Transverse colon (tissue), 4 donors: ENCODE measurements around the gene SOD3. TPM values are rescaled to one million over a fixed set of nuclear protein-coding genes. Genes with fewer than 3 reads are reported as not detected.

Experiments used
- DNase-seq: peaks from one replicate; pipeline ENCODE4 v3.0.0-alpha.2; 2019
- H3K27ac ChIP-seq, 4 donors: fragments of 200-600 bp; sonication (generic); 2 replicates each; pipeline ENCODE4 v1.5.1; 2016 to 2018; ENCODE audit warnings: inconsistent platforms in 4 of 4
- H3K27me3 ChIP-seq: fragments of 200-600 bp; sonication (generic); 2 replicates; pipeline ENCODE4 v1.5.1; 2017; ENCODE audit warnings: inconsistent platforms
- H3K36me3 ChIP-seq, 4 donors: fragments of 200-600 bp; sonication (generic); 2 replicates each; pipeline ENCODE4 v1.5.1; 2017 to 2019; ENCODE audit warnings: inconsistent platforms in 4 of 4
- H3K4me1 ChIP-seq, 4 donors: fragments of 200-600 bp; sonication (generic); 2 replicates each; pipeline ENCODE4 v1.5.1; 2017 to 2020; ENCODE audit warnings: inconsistent platforms in 4 of 4
- H3K4me3 ChIP-seq, 4 donors: fragments of 200-600 bp; sonication (generic); 1 replicate in 1 of 4; 2 replicates in 3 of 4; pipeline versions ENCODE4 v1.5.1 to v1.6.1; 2017 to 2019; ENCODE audit warnings: inconsistent platforms in 4 of 4
- H3K9me3 ChIP-seq, 2 donors: fragments of 200-600 bp; sonication (generic); 2 replicates each; pipeline ENCODE4 v1.5.1; 2017 to 2019; ENCODE audit warnings: inconsistent platforms in 2 of 2
- CTCF ChIP-seq, 5 experiments: fragments of 200-600 bp in 3 of 5; fragments of 450-650 bp in 2 of 5; sonication (generic) in 3 of 5; IDR thresholded peaks; 1 replicate in 2 of 5; 2 replicates in 3 of 5; pipeline ENCODE4 v1.5.1; 2016 to 2017; ENCODE audit warnings: antibody characterized with exemption in 5 of 5, inconsistent platforms in 3 of 5, mild to moderate bottlenecking in 2 of 5, moderate library complexity in 1 of 5
- EP300 ChIP-seq: sonication (generic); formaldehyde crosslinking; IDR thresholded peaks from one replicate; pipeline ENCODE4 v1.6.1; 2017; ENCODE audit warnings: antibody characterized with exemption, low read depth
- POLR2A ChIP-seq: fragments of 450-650 bp; IDR thresholded peaks from one replicate; pipeline ENCODE4 v1.6.1; 2016; ENCODE audit warnings: antibody characterized with exemption, mild to moderate bottlenecking, moderate library complexity
- POLR2AphosphoS5 ChIP-seq, 3 donors: sonication (generic); formaldehyde crosslinking; IDR thresholded peaks; one replicate each; pipeline ENCODE4 v1.6.1; 2016; ENCODE audit warnings: antibody characterized with exemption in 3 of 3
- WGBS, 2 donors: methylation state at CpG; one replicate each; pipeline ENCODE4 v1.1.5; 2018; ENCODE audit warnings: low coverage in 1 of 2; 5-methylcytosine and 5-hydroxymethylcytosine counted together
- in situ Hi-C, 4 donors: fragments of 200-750 bp; cut with MboI; loops; one replicate each; pipeline versions ENCODE4 v1.15.0 to v1.15.1; 2017; ENCODE audit warnings: low sequenced_read_pairs in 3 of 4, low pct_ligation_motif_present in 1 of 4, low pct_unique_long_range_greater_than_20kb in 1 of 4
- intact Hi-C: fragments of 100-400 bp; cut with DNase I; formaldehyde crosslinking; loops from one replicate; pipeline ENCODE4 v1.15.1; 2023; ENCODE audit warnings: low total_unique reads
- total RNA-seq, 4 donors: library from RNA; depleted of rRNA; stranded (reverse); fragments of >200 nt; gene quantifications; one replicate each; pipeline ENCODE4 v1.1.0, GENCODE V29; 2016

The SOD3 gene
- total RNA-seq, 4 donors from 2014 or later, result 27.7 to 112 (median 71.7) TPM

GRCh38 chr4:24805566-24805965 lies 10.2 kb downstream of the SOD3 start:
- H3K27ac ChIP-seq, result peak overlapping the region in 1 of 4 donors; percentile 8
- peaks cover 3% of the 10 kb centered on the region for H3K27me3 ChIP-seq

GRCh38 chr4:24806206-24806990 lies 11.0 kb downstream of the SOD3 start:
- in situ Hi-C loops, result loop anchor here in 1 of 4 donors (25.0 kb wide), 1 partner anchor 319 kb away; no protein-coding TSS in a partner anchor
- H3K4me3 ChIP-seq, result no peak overlapping the region
- no peak for DNase-seq
- TF ChIP-seq POLR2A (no peak), CTCF (IDR thresholded peaks at IDR 0.05) (no peak)
- H3K9me3 ChIP-seq, result no peaks in the 10 kb centered on the region
- H3K4me1 ChIP-seq, result peaks cover 0 to 3% (median 1%) of the 10 kb centered on the region in 4 donors
- H3K27me3 ChIP-seq, result no peaks in the 10 kb centered on the region
- intact Hi-C loops, result no loop called here
- H3K36me3 ChIP-seq, result no peaks in the 10 kb centered on the region
- WGBS, 2 donors, result 82 to 86% methylated on average over 3 to 11 of the region's 11 CpGs
- no peak overlapping the region for H3K27ac ChIP-seq

More at GRCh38 chr4:24805566-24805965, 10.2 kb downstream of the SOD3 start:
- H3K36me3 ChIP-seq, result no peaks in the 10 kb centered on the region
- peaks cover 0 to 5% (median 1%) of the 10 kb centered on the region in 4 donors for H3K4me1 ChIP-seq
- WGBS, 2 donors, result 38 to 67% methylated on average over 3 to 6 of the region's 6 CpGs
- DNase-seq, result no peak
- H3K9me3 ChIP-seq, result no peaks in the 10 kb centered on the region
- TF ChIP-seq EP300 (no peak), POLR2A (no peak), POLR2AphosphoS5 (IDR thresholded peaks at IDR 0.05) (no peak), CTCF (IDR thresholded peaks at IDR 0.05) (no peak)
- intact Hi-C loops (no loop called here), in situ Hi-C loops (loop anchor here in 1 of 4 donors (25.0 kb wide), 1 partner anchor 318 kb away; no protein-coding TSS in a partner anchor)
- H3K4me3 ChIP-seq, result no peak overlapping the region

- Histone ChIP-seq H3K27me3 (no peaks in the 10 kb centered on the region), H3K27ac (no peak overlapping the region), H3K4me1 (peaks cover 0 to 3% (median 1%) of the 10 kb centered on the region in 4 donors), H3K9me3 (no peaks in the 10 kb centered on the region), H3K36me3 (no peaks in the 10 kb centered on the region), H3K4me3 (no peak overlapping the region)
- TF ChIP-seq EP300, result no peak
- TF ChIP-seq CTCF (IDR thresholded peaks at IDR 0.05), result no peak
- no peak for TF ChIP-seq POLR2AphosphoS5 (IDR thresholded peaks at IDR 0.05)
- TF ChIP-seq POLR2A, result no peak
- intact Hi-C loops, result no loop called here
- WGBS, 2 donors, result 65% methylated on average over 5 of the region's 5 CpGs; no CpG with 5 or more reads in 1 of the 2 donors
- in situ Hi-C loops, result loop anchor here in 1 of 4 donors (25.0 kb wide), 1 partner anchor 320 kb away; no protein-coding TSS in a partner anchor
- DNase-seq, result no peak
Observed at GRCh38 chr4:24807611-24808010, 12.2 kb downstream of the SOD3 start.

GRCh38 chr4:24808261-24808660 lies 12.9 kb downstream of the SOD3 start:
- intact Hi-C loops (no loop called here), in situ Hi-C loops (loop anchor here in 1 of 4 donors (25.0 kb wide), 1 partner anchor 321 kb away; no protein-coding TSS in a partner anchor)
- H3K36me3 ChIP-seq, result no peaks in the 10 kb centered on the region
- TF ChIP-seq POLR2A, result no peak
- TF ChIP-seq CTCF (IDR thresholded peaks at IDR 0.05), result no peak
- DNase-seq, result no peak
- 89 to 100% methylated on average over 8 to 14 of the region's 14 CpGs for WGBS, 2 donors
- H3K27me3 ChIP-seq, result no peaks in the 10 kb centered on the region
- H3K4me3 ChIP-seq, result no peak overlapping the region
- no peak overlapping the region for H3K27ac ChIP-seq
- peaks cover 0 to 3% (median 1%) of the 10 kb centered on the region in 4 donors for H3K4me1 ChIP-seq
- H3K9me3 ChIP-seq, result no peaks in the 10 kb centered on the region
